GM19395 (cell line): ENCODE measurements around the gene AKR1C1.
"Not testable (repeated sequence)": the region's sequence is repeated elsewhere in the genome, so short reads cannot be mapped to it uniquely, and the experiment has no call there.

Experiments
- ATAC-seq: cut with Tn5 transposase; IDR thresholded peaks from one replicate; pipeline ENCODE4 v1.9.1; 2021; ENCODE audit warnings: mild to moderate bottlenecking, moderate library complexity; ENCODE audit not compliant: unreplicated experiment

The AKR1C1 gene

DNA sequence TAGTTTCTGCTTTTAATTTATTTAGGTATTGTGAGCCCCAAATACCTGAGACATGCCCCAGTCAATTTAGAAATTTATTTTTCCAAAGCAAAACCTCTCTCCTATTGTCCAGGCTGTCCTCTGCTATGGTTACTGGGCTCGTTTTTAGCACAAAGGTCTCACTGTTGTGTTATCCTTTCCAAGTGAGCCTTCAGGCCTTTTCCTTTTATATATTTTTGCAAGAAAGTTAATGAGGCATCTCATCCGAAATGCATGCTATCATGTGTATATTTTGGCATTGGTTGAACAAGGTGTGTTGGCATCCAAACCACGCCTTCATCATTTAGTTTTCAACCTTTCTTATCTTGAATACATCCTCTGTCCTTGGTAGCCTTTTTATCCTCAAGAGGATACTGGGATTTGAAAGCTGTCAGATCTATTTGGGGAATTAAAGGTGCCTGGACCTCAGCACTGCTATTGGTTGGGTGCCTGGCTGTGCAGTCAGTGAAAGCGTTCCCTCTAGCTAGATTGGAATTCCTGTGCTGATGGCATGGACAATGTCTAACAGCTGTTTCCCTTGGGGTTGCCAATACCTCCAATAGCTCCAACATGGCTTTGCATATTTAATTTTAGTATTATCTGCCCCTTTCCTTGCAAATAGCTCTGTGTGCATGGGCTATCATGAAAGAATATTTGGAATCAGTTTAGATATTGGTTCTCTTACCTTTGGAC lies 51.1 kb downstream of the AKR1C1 start:
- not testable (repeated sequence) for ATAC-seq

DNA sequence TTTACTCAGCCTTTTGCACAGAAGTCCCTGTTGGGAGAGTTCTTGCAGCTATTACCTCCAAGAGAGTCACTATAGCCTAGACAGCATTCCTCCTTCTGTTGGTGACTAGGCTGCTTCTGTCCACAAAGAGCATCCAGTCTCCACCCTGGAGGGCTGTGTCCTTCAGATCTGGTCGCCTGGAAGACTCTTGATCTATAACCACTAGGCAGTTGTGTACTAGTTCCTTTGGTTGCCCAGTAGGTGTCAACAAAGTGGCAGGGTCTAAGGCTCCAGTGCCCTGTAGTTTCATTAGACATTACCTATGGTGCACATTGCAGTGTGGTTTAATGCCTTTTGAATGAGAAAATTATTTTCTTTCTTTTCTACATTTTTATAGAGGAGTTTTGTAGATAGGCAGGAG lies 51.7 kb downstream of the AKR1C1 start:
- no peak for ATAC-seq

- ATAC-seq: no peak
Measured at GRCh38 chr10:5018134-5018533, 54.9 kb downstream of the AKR1C1 start.

DNA sequence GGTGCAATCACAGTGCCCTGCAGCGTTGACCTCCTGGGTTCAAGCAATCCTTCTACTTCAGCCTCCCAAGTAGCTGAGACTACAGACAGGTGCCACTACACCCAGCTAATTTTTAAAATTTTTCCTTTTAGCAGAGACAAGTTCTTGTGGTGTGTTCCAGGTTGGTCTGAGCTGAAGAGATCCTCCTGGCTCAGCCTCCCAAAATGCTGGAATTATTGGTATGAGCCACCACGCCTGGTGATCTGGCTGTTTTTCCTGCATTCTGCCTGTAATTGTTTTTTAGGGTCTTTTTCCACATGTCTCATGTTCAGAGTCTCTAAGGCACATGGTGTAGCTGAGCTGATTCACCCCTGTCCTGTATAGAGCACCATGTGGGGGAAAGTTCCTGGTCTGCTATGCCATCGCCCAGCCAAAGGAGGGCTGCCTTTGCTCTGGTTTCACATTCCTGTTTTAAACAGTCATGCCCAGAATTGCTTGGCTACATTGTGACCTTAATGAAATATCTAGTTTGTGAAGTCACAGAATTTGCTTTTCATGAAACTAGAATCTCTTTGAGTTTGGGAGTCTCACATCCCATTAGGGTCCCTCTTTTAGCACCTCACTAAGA lies 55.6 kb downstream of the AKR1C1 start:
- not testable (repeated sequence) for ATAC-seq

- not testable (repeated sequence) for ATAC-seq
Measured at GRCh38 chr10:5019770-5020612, 56.8 kb downstream of the AKR1C1 start.

DNA sequence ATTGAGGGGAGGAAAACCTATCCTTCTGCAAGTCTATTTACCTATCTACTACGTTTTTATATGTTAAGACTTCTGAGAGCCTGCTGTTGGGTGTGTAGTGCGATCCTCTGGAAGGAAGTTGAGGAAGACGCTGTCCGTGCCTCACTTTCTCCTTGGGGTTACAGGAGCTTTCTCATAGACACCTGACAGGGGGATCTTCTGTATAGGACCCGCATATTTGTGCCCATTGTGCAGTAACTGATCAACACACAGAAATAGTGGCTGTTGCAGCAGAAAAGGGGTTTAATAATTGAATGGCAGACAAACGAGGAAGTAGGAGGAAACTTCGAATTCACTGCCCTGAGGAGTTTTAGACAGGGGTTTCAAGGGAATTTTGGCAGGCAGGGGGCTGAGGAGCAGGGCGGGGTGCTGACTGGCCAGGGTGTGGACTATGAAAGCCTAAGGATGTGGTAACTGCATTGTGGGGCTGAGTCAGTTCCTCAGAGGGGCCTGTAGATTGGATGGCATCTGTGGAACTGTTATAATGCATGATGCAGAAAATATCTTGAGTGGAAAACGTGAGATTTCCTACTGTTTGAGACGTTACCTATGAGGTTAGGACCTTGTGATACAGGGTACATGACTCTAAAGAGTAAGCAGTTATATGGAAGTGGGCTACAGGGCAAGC lies 58.5 kb downstream of the AKR1C1 start:
- ATAC-seq: not testable (repeated sequence)

DNA sequence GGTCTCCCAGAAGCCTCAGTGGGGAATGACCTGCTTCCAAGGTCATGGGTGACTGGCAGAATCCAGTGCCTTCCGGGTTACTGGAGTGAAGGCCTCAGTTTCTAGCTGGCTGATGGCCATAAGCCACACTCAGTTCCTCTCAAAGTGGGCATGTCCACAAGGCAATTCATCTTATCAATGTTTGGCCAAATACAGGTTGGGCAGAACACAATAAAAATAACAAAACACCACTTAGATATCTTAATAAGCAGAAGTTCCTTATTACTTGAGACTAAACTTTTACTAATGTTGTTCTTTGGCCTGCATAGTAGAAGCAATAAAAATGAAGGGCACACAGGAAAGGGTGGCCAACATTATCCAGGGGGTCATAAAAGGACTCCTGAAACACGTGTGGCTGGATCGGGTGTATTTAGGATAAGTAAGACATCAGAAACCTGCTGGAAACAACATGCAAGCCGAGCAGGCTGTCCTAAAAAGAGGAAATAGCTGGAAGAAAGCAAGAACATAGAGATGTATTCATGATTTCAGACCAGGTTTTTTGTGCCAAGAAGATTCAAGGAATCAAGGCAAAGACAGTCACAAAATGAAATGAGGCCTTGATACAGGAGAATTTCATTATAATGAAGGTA lies 60.1 kb downstream of the AKR1C1 start:
- ATAC-seq: no peak

DNA sequence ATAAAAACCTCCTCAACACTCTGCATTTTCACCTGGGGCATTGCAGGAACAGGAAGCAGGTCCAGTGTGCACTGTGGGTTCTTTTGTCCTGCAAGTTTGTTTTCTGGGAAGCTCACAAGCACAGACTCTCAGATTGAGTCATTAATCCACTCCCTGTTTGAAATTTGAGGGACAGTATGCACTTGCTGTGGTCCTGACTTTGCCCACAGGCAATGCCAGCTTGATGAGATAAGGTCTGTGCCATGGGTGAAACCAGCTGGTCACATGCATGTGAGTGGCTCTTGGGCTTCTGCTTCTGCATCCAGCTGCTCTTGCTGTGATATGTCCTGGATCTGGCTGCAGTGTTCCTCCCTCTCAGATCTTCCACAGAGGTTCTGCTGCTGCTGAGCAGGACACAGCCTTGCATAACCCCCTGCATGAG lies 62.3 kb downstream of the AKR1C1 start:
- not testable (repeated sequence) for ATAC-seq

- no peak for ATAC-seq
Measured at GRCh38 chr10:5030989-5031388, 67.8 kb downstream of the AKR1C1 start.

- ATAC-seq: not testable (repeated sequence)
Measured at GRCh38 chr10:5031588-5031987, 68.4 kb downstream of the AKR1C1 start.

- not testable (repeated sequence) for ATAC-seq
Measured at GRCh38 chr10:5032444-5032843, 69.2 kb downstream of the AKR1C1 start.
